ENCODE measurements around the gene UBAC2. TPM values are rescaled to one million over a fixed set of nuclear protein-coding genes. Genes with fewer than 3 reads are reported as not detected.
A peak's percentile ranks its signal among the peaks of the same experiment; 100 is the strongest.

Gene UBAC2
- total and polyA plus RNA-seq, 2 experiments from 2014 or later, result 78.2 to 83.1 TPM

GRCh38 chr13:99174533-99175100 lies 26.0 kb upstream of the UBAC2 start:
- TF ChIP-seq EZH2 (IDR thresholded peaks at IDR 0.05; ENCODE audit: borderline replicate concordance), result no peak
- TF ChIP-seq CTCF (IDR thresholded peaks at IDR 0.05; ENCODE audit: poor library complexity), result no peak
- no peak for TF ChIP-seq EZH2phosphoT487 (IDR thresholded peaks at IDR 0.05; ENCODE audit: low read depth, severe bottlenecking, unreplicated experiment)
- Histone ChIP-seq H3K4me2 (no peak overlapping the region), H3K9me3 (ENCODE audit: low read depth) (no peaks in the 10 kb centered on the region), H4K20me1 (ENCODE audit: insufficient read depth, poor library complexity, severe bottlenecking) (no peaks in the 10 kb centered on the region), H3K4me1 (ENCODE audit: insufficient read depth) (no peaks in the 10 kb centered on the region), H3K36me3 (replicated peaks; ENCODE audit: insufficient read depth, low read depth) (no peaks in the 10 kb centered on the region), H3K27ac (no peak overlapping the region), H2AFZ (no peak overlapping the region), H3K27me3 (no peaks in the 10 kb centered on the region), H3K4me3 (no peak overlapping the region), H3K79me2 (no peaks in the 10 kb centered on the region), H3K9me2 (replicated peaks; ENCODE audit: insufficient read depth) (no peaks in the 10 kb centered on the region)
- WGBS (ENCODE audit: low lambda C conversion rate, missing lambda C conversion rate), result 80% methylated on average over 2 of the region's 2 CpGs
- DNase-seq (ENCODE audit: low spot score), result no peak

GRCh38 chr13:99176309-99177276 lies 24.1 kb upstream of the UBAC2 start:
- H3K9me3 ChIP-seq (ENCODE audit: low read depth), result no peaks in the 10 kb centered on the region
- H3K4me1 ChIP-seq (ENCODE audit: insufficient read depth), result no peaks in the 10 kb centered on the region
- no peak overlapping the region for H2AFZ ChIP-seq
- H4K20me1 ChIP-seq (ENCODE audit: insufficient read depth, poor library complexity, severe bottlenecking), result no peaks in the 10 kb centered on the region
- peak; percentile 83 for DNase-seq (ENCODE audit: low spot score)
- H3K9me2 ChIP-seq (replicated peaks; ENCODE audit: insufficient read depth), result no peaks in the 10 kb centered on the region
- no peaks in the 10 kb centered on the region for H3K36me3 ChIP-seq (replicated peaks; ENCODE audit: insufficient read depth, low read depth)
- H3K4me3 ChIP-seq, result no peak overlapping the region
- peak overlapping the region; percentile 73 for H3K4me2 ChIP-seq
- no peaks in the 10 kb centered on the region for H3K27me3 ChIP-seq
- TF ChIP-seq CTCF (IDR thresholded peaks at IDR 0.05; ENCODE audit: poor library complexity), result peak; percentile 82
- no peak for TF ChIP-seq EZH2phosphoT487 (IDR thresholded peaks at IDR 0.05; ENCODE audit: low read depth, severe bottlenecking, unreplicated experiment)
- no peak for TF ChIP-seq EZH2 (IDR thresholded peaks at IDR 0.05; ENCODE audit: borderline replicate concordance)
- no peak overlapping the region for H3K27ac ChIP-seq
- no peaks in the 10 kb centered on the region for H3K79me2 ChIP-seq
- WGBS (ENCODE audit: low lambda C conversion rate, missing lambda C conversion rate), result 34% methylated on average over 24 of the region's 24 CpGs

GRCh38 chr13:99178636-99179035 lies 22.0 kb upstream of the UBAC2 start:
- Histone ChIP-seq H3K79me2 (no peaks in the 10 kb centered on the region), H2AFZ (no peak overlapping the region), H3K9me3 (ENCODE audit: low read depth) (no peaks in the 10 kb centered on the region), H4K20me1 (ENCODE audit: insufficient read depth, poor library complexity, severe bottlenecking) (no peaks in the 10 kb centered on the region), H3K9me2 (replicated peaks; ENCODE audit: insufficient read depth) (no peaks in the 10 kb centered on the region), H3K4me1 (ENCODE audit: insufficient read depth) (no peaks in the 10 kb centered on the region), H3K27me3 (no peaks in the 10 kb centered on the region), H3K36me3 (replicated peaks; ENCODE audit: insufficient read depth, low read depth) (no peaks in the 10 kb centered on the region), H3K4me2 (no peak overlapping the region), H3K4me3 (no peak overlapping the region), H3K27ac (no peak overlapping the region)
- 82% methylated on average over 4 of the region's 4 CpGs for WGBS (ENCODE audit: low lambda C conversion rate, missing lambda C conversion rate)
- no peak for TF ChIP-seq CTCF (IDR thresholded peaks at IDR 0.05; ENCODE audit: poor library complexity)
- no peak for TF ChIP-seq EZH2phosphoT487 (IDR thresholded peaks at IDR 0.05; ENCODE audit: low read depth, severe bottlenecking, unreplicated experiment)
- TF ChIP-seq EZH2 (IDR thresholded peaks at IDR 0.05; ENCODE audit: borderline replicate concordance), result no peak
- no peak for DNase-seq (ENCODE audit: low spot score)

All from hepatocyte (in vitro differentiated cells).